ENCODE results near the gene STYK1. TPM values are rescaled to one million over a fixed set of nuclear protein-coding genes. Genes with fewer than 3 reads are reported as not detected.

STYK1 gene
- 18.7 TPM for total RNA-seq

GRCh38 chr12:10673659-10674384 is at the start of gene STYK1:
Gene STYK1, minus strand, starts transcription at chr12:10674052. Its CDS starts 39,434 bp downstream, at chr12:10634618.

GRCh38 chr12:10722905-10723746 is 49.3 kb upstream of the STYK1 start, which contains the start of gene YBX3:
Gene YBX3, minus strand, starts transcription at chr12:10723323. Its CDS starts 212 bp downstream, at chr12:10723111.

GRCh38 chr12:10613349-10614055 is 60.4 kb downstream of the STYK1 start, which contains the start of gene MAGOHB:
Gene MAGOHB, minus strand, starts transcription at chr12:10613609. Its CDS starts 77 bp downstream, at chr12:10613532.

Other genes starting within 250 kb of the STYK1 start
- gene KLRC2, start 238.0 kb downstream of the STYK1 start, total RNA-seq, result 4.4 TPM
- not detected for gene KLRC1, start 220.7 kb downstream of the STYK1 start, total RNA-seq
- gene EIF2S3B, start 168.2 kb downstream of the STYK1 start, total RNA-seq, result 0.92 TPM
- 15.9 TPM for gene MAGOHB, start 60.4 kb downstream of the STYK1 start, total RNA-seq
- gene YBX3, start 49.3 kb upstream of the STYK1 start, total RNA-seq, result 14.8 TPM
- 0.69 TPM for gene TAS2R7, start 128.6 kb upstream of the STYK1 start, total RNA-seq
- 0.69 TPM for gene TAS2R8, start 133.2 kb upstream of the STYK1 start, total RNA-seq
- 0.92 TPM for gene TAS2R9, start 136.1 kb upstream of the STYK1 start, total RNA-seq
- gene TAS2R10, start 152.3 kb upstream of the STYK1 start, total RNA-seq, result 3.7 TPM
- gene PRR4, start 175.4 kb upstream of the STYK1 start, total RNA-seq, result 6.0 TPM
- gene PRH1, start 210.2 kb upstream of the STYK1 start, total RNA-seq, result 63.4 TPM
- 4.8 TPM for gene TAS2R13, start 235.5 kb upstream of the STYK1 start, total RNA-seq